Mucosa of rectum (tissue), 2 donors: ENCODE results near the gene ATAD2B.

Source experiments
- H3K27ac ChIP-seq, 2 donors: one replicate each; pipeline ENCODE4 v1.7.0; 2013; ENCODE audit warnings: inconsistent platforms in 2 of 2, low read depth in 2 of 2, low read length in 2 of 2
- H3K27me3 ChIP-seq, 2 donors: one replicate each; pipeline ENCODE4 v1.7.0; 2013; ENCODE audit warnings: low read length in 2 of 2; ENCODE audit not compliant: control insufficient read depth in 2 of 2, insufficient read depth in 2 of 2
- H3K36me3 ChIP-seq, 2 donors: one replicate each; pipeline ENCODE4 v1.7.0; 2013; ENCODE audit warnings: low read length in 2 of 2; ENCODE audit not compliant: control insufficient read depth in 2 of 2, insufficient read depth in 2 of 2
- H3K4me1 ChIP-seq, 2 donors: one replicate each; pipeline ENCODE4 v1.7.0; 2013; ENCODE audit warnings: low read length in 2 of 2, mild to moderate bottlenecking in 1 of 2; ENCODE audit not compliant: control insufficient read depth in 2 of 2, insufficient read depth in 2 of 2
- H3K4me3 ChIP-seq, 2 donors: one replicate each; pipeline ENCODE4 v1.7.0; 2013; ENCODE audit warnings: low read length in 2 of 2
- H3K9ac ChIP-seq, 2 donors: one replicate each; pipeline ENCODE4 v1.7.0; 2013; ENCODE audit warnings: low read length in 2 of 2, low read depth in 1 of 2, mild to moderate bottlenecking in 1 of 2
- H3K9me3 ChIP-seq, 2 donors: one replicate each; pipeline ENCODE4 v1.7.0; 2013; ENCODE audit warnings: low read length in 2 of 2; ENCODE audit not compliant: control insufficient read depth in 2 of 2
- donor health status: healthy.
- donor health status: Normal muscosa, but diverticular disease.

ATAD2B gene

GRCh38 chr2:23838581-23838980 lies 88.3 kb downstream of the ATAD2B start:
- Histone ChIP-seq H3K9me3 (no peaks in the 10 kb centered on the region), H3K4me3 (no peak overlapping the region), H3K36me3 (peaks cover 0 to 17% of the 10 kb centered on the region in 2 donors), H3K4me1 (no peaks in the 10 kb centered on the region), H3K27me3 (no peaks in the 10 kb centered on the region), H3K9ac (no peak overlapping the region), H3K27ac (no peak overlapping the region)

- Histone ChIP-seq H3K4me3 (no peak overlapping the region), H3K27me3 (no peaks in the 10 kb centered on the region), H3K9me3 (no peaks in the 10 kb centered on the region), H3K4me1 (no peaks in the 10 kb centered on the region), H3K36me3 (peaks cover 0 to 17% of the 10 kb centered on the region in 2 donors), H3K27ac (no peak overlapping the region), H3K9ac (no peak overlapping the region)
Measured at GRCh38 chr2:23837871-23838270, 89.1 kb downstream of the ATAD2B start.

- Histone ChIP-seq H3K9ac (no peak overlapping the region), H3K36me3 (peaks cover 0 to 17% of the 10 kb centered on the region in 2 donors), H3K4me3 (no peak overlapping the region), H3K4me1 (no peaks in the 10 kb centered on the region), H3K27ac (no peak overlapping the region), H3K27me3 (no peaks in the 10 kb centered on the region), H3K9me3 (no peaks in the 10 kb centered on the region)
Measured at GRCh38 chr2:23836971-23837565, 89.9 kb downstream of the ATAD2B start.

GRCh38 chr2:23836505-23836904 lies 90.4 kb downstream of the ATAD2B start:
- H3K9ac ChIP-seq, result no peak overlapping the region
- no peaks in the 10 kb centered on the region for H3K4me1 ChIP-seq
- no peaks in the 10 kb centered on the region for H3K9me3 ChIP-seq
- H3K36me3 ChIP-seq, result peaks cover 0 to 17% of the 10 kb centered on the region in 2 donors
- H3K4me3 ChIP-seq, result no peak overlapping the region
- H3K27me3 ChIP-seq, result no peaks in the 10 kb centered on the region
- no peak overlapping the region for H3K27ac ChIP-seq

GRCh38 chr2:23835988-23836387 lies 90.9 kb downstream of the ATAD2B start:
- no peaks in the 10 kb centered on the region for H3K9me3 ChIP-seq
- H3K4me1 ChIP-seq, result no peaks in the 10 kb centered on the region
- no peak overlapping the region for H3K9ac ChIP-seq
- H3K4me3 ChIP-seq, result no peak overlapping the region
- H3K27me3 ChIP-seq, result no peaks in the 10 kb centered on the region
- H3K27ac ChIP-seq, result no peak overlapping the region
- H3K36me3 ChIP-seq, result peaks cover 0 to 17% of the 10 kb centered on the region in 2 donors

- Histone ChIP-seq H3K4me3 (no peak overlapping the region), H3K36me3 (peaks cover 0 to 17% of the 10 kb centered on the region in 2 donors), H3K27me3 (no peaks in the 10 kb centered on the region), H3K27ac (no peak overlapping the region), H3K9me3 (no peaks in the 10 kb centered on the region), H3K9ac (no peak overlapping the region), H3K4me1 (no peaks in the 10 kb centered on the region)
Measured at GRCh38 chr2:23835423-23835822, 91.5 kb downstream of the ATAD2B start.

- H3K36me3 ChIP-seq, result peaks cover 4 to 9% of the 10 kb centered on the region in 2 donors
- no peaks in the 10 kb centered on the region for H3K9me3 ChIP-seq
- no peak overlapping the region for H3K9ac ChIP-seq
- H3K4me1 ChIP-seq, result no peaks in the 10 kb centered on the region
- no peak overlapping the region for H3K27ac ChIP-seq
- no peaks in the 10 kb centered on the region for H3K27me3 ChIP-seq
- no peak overlapping the region for H3K4me3 ChIP-seq
Measured at GRCh38 chr2:23828986-23829385, 97.9 kb downstream of the ATAD2B start.

- peaks cover 4 to 9% of the 10 kb centered on the region in 2 donors for H3K36me3 ChIP-seq
- no peaks in the 10 kb centered on the region for H3K27me3 ChIP-seq
- H3K9me3 ChIP-seq, result no peaks in the 10 kb centered on the region
- no peaks in the 10 kb centered on the region for H3K4me1 ChIP-seq
- no peak overlapping the region for H3K27ac ChIP-seq
- H3K4me3 ChIP-seq, result no peak overlapping the region
- no peak overlapping the region for H3K9ac ChIP-seq
Measured at GRCh38 chr2:23828256-23828980, 98.5 kb downstream of the ATAD2B start.

- Histone ChIP-seq H3K4me1 (no peaks in the 10 kb centered on the region), H3K27ac (no peak overlapping the region)
Measured at GRCh38 chr2:23827287-23827686, 99.6 kb downstream of the ATAD2B start.

GRCh38 chr2:23826771-23827170 lies 100.2 kb downstream of the ATAD2B start:
- Histone ChIP-seq H3K27ac (no peak overlapping the region), H3K27me3 (no peaks in the 10 kb centered on the region), H3K36me3 (peaks cover 4 to 18% of the 10 kb centered on the region in 2 donors), H3K9ac (no peak overlapping the region), H3K9me3 (no peaks in the 10 kb centered on the region), H3K4me1 (no peaks in the 10 kb centered on the region), H3K4me3 (no peak overlapping the region)

More at GRCh38 chr2:23827287-23827686, 99.6 kb downstream of the ATAD2B start:
- Histone ChIP-seq H3K9ac (no peak overlapping the region), H3K9me3 (no peaks in the 10 kb centered on the region), H3K36me3 (peaks cover 4 to 16% of the 10 kb centered on the region in 2 donors), H3K4me3 (no peak overlapping the region), H3K27me3 (no peaks in the 10 kb centered on the region)
